Measurements from ENCODE around the gene FBXW11.

The FBXW11 gene

DNA sequence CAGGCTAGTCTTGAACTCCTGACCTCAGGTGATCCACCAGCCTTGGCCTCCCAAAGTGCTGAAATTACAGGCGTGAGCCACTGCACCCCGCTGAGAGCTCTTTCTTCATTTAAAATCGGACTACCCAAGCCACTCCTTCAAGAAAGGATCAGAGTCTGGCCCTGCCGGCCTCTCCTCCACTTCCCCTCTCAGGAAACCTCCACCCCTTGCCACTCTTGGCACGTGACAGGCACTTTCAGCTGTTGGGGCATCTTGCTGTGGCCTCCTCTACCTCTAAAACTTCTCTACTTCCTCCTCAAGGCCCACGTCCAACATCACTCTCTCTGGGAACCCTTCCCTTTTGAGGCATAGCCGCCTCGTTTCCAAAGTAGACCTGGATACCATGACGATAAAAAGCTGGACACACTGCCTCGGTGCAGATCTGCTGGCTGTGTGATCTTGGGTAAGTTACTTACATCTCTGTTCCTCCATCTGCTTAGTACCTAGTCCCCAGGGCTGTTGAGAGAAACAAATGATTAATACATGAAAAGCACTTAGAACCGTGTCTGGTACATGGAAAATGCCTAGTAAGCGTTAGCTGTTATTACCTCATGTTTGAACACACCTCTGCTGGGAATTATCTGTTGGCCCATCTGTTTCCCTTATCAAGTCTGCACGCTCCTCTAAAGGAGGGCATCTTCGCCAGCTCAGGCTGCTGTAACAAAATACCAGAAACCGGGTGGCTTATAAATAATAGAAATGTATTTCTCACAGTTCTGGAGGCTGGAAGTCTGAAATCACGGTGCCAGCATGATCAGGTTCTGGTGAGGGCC, 165.5 kb downstream of the FBXW11 start:
- no peak for DNase-seq (ENCODE audit: low read depth)

DNA sequence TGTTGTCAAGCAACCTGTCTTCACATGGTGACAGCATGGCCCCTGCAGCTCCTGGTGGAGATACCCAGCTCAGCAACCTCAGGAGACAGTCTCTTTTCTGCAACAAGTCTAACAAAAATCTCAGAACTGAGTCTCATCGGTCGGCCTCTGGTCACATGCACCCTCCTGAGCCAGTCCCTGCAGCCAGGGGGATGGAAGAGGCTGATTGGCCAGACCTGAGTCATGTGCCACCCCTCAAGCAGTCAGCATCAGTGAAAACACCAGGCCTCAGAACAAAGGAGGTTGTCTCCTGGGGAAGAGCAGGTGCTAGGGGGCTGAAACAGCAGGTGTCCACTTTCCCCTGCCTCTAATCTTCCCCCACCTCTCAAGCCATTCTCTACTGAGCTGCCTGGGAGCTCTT, 166.4 kb downstream of the FBXW11 start:
- DNase-seq (ENCODE audit: low read depth), result no peak

DNA sequence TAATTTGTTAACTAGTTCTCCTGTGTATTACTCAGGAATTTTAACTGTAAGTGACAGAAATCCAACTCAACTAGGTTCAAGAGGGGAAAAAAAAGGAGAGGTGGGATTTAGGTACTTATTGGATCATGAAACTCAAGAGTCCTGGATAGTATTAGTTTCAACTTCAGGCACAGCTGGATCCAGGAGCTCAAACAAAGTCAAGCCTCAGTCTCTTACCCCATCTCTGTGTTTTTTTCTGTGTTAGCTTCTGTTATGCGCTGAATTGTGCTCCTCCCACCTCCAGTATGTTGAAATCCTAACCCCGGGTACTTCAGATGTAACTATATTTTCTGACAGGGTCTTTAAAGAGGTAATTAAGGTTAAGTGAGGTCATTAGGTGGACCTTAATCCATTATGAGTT, 167.3 kb downstream of the FBXW11 start:
- DNase-seq (ENCODE audit: low read depth), result no peak

DNA sequence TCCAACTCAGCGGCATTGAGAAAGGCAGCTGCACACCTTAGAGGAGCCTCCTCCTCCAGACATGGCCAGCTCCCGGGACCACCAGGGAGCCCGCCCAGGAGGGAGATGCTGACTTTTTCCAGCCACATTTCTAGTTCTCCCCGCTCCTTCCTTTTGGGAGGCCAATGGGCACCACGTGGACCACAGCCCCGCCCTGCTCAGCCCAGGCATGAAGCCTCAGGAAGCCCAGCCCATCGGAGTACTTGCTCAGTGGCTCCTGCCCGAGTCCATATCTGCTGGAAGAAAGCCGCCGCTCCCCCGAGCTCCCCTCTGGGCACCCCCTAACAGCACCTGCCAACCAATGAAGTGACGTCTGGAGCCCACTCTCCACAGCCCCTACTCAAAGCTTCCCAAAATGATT, 168.4 kb downstream of the FBXW11 start:
- no peak for DNase-seq (ENCODE audit: low read depth)

DNA sequence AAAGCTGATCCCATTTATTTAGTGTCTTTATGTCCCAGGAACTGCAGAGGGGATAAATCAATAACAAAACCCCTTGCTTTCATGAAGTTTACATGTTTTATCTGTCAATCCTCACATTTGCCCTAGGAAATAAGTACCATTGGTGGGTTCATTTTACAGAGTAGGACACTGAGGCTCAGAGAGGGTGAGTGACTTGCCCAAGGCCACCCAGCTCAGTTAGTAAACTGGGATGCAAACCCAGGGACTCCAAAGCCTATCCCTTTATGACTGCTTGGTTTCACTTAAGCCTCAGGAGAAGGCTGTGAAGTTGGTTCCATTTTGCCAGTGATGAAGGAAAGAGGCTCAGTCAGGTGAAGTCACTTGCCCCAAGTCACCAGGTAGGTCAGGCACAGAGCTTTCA, 168.9 kb downstream of the FBXW11 start:
- DNase-seq (ENCODE audit: low read depth), result no peak

DNA sequence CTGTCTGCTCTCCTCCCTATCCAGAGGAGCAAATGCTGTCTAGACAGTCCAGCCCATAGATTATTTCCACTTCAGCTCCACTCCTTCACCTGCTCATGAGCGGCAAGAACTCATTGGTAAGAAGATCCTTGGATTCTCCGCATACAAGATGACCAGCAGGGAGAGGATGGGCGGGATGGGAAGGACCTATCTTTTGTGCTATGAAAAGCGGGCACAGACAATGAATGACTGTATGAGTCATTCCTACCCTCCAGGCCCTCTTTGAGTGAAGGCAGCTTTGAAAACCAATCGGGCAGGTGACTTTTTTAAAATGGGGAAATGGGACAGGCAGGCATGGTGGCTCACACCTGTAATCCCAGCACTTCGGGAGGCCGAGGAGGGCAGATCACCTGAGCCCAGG, 171.4 kb downstream of the FBXW11 start:
- no peak for DNase-seq (ENCODE audit: low read depth)

DNA sequence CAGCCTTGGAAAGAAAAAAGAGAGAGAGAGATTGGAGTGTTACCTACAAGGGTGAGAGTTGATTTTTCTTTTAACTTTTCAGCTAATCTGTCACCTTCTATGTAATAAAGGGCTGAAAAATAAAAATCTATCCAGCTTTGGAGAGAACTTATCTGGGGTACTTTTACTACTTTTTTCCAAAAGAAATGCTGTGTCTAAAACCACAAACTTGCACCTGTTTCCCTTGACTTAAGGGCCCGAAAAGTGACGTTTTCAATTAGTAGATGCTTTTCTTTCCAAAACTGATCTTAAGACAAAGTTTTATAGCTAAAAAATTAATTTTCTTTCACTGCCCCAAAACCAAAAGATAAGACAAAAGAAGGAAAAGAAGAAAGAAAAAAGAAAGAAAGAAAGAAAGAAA, 172.0 kb downstream of the FBXW11 start:
- DNase-seq (ENCODE audit: low read depth), result no peak

DNA sequence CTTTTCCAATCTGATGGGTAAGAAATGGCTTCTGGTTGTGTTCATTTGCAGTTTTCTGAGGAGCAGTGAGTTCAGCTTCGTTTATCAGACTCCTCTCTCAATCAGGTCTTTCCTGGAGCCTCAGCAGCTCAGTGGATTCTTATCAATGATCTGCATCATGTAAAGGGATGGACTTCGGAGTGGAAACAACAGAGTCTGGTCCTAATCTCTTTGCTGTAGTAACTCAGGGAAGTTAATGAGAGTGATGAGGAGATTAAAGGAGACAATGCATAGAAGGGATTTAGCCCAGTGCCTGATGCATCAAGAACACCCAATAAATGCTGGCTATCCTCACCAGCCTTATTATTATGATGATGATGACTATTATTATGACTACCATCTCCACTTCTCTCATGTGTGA, 173.7 kb downstream of the FBXW11 start:
- DNase-seq (ENCODE audit: low read depth), result no peak

DNA sequence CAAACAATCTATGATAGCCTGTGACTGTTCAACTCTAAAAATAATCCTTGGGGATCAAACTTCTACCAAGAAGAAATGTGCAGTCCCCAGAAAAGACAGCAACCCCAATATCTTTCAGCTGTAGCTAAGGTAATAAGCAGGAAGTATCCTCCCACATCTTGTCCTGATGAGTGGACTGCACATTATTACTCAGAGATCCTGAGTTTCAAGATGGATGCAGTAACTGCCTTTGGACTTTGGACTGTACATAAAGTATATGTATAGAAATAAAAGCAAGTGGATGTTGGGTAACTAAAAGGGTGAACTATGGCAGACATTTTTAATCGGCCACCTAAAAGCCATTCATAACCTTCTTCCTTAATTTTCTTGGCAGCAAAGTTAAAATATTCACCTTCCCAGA, 175.8 kb downstream of the FBXW11 start:
- DNase-seq (ENCODE audit: low read depth), result no peak

DNA sequence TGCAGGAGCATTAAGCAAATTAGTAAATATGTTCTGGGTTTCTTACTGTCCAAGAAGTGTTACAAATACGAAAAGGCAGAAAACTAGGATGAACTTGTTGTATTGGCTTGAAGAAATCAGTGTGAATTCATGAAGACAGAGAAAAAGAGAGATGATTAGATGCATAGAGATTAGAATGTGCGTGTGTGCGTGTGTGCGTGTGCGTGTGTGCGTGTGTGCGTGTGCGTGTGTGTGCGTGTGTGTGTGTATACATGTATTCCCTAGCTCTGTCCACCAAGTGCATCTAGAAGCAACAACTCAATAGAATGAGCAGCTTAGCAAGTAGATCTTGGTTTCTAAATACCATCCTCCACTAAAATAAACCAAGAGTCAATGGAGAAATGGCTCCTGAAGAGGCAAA, 179.3 kb downstream of the FBXW11 start:
- no peak for DNase-seq (ENCODE audit: low read depth)

DNA sequence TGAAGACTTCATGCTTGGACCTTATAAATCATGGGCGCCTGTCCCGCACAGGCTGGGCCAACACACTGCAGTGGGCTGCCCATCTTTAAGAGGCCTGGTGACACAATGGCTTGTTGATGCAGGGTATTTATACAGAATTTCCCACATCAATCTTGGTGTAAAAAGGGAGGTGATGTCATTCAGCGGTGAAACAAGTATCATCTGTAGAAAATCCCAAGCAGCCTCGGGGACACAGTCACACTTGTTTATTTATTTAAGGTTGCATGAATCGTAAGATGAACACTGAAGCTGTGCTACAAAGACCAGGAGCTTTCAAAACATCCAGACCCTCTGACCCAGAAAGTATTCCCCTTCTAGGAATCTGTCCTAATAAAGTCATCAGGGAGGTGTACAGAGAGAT, 180.3 kb downstream of the FBXW11 start:
- DNase-seq (ENCODE audit: low read depth), result no peak

DNA sequence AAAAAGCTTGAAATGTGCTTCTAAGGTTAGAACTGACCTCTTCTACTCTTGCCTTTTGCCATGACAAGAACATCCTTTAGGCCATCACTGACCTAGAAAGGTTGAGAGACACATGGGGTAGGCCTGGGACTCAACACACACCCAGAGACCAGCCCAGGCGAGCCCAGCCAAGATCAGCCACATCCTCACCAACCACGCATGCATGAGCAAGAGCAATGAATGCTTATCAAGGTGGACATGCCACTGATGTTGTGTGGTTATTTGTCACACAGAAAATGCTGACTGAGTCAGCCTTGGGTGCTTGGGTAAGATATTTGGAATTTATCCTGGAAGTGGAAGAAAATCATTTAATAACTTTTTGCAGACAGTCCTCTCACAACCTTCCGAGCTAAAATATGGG, 181.4 kb downstream of the FBXW11 start:
- no peak for DNase-seq (ENCODE audit: low read depth)

DNA sequence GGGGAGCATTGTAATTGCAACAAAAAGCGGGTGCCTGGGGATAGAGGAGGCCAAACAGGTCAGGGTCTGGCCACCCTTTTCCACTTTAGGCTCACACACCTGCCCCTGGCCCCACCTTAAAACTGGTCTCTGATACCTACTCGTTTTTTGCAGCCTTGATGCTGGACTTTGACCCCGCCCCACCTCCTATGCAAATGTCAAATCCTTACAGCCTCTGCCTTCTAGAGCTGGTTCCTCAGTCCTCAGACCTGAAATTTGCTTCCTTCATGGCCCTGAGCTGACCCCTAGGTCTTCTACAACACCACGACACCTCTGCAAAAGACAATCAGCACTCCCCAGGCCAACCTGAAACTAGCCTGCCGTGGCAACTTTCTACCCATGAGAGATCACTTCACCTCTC, 183.2 kb downstream of the FBXW11 start:
- DNase-seq (ENCODE audit: low read depth), result no peak

DNA sequence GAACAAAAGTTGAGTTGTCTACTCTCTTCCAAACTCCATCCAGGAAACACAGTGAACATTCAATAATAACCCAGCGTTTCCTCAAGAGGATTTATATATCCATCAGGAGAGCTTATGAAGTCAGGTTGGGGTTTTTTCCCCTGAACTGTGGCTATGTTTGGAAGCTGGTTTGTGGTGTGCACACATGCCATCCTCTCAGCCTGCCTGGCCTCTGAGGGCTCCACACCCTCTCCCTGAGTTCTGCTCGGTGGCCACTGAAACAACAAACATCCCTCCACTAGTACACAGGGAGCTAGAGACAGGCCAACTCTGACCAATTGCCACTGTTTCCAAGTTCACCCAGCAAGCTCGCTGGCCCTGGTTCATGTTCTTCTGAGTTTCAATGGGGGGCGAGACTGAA, 185.2 kb downstream of the FBXW11 start:
- DNase-seq (ENCODE audit: low read depth), result no peak

DNA sequence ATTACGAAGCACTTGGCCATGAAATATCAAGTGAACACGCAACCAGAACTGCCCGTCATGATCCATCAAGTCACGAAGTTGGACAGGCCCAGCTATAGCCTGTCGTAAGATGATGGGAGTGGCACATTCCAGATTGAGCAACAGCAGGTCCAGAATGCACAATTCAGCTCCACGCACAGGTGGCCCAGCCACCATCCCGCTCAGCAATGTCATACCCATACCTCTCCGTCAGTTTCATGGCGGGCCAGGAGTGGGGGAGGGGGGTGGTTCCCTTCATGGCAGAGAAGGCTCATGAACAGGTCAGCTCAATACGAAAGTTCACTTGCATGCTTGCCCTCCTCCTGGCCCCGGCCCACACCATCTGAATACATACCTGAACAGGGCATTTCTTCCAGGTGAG, 185.9 kb downstream of the FBXW11 start:
- DNase-seq (ENCODE audit: low read depth), result no peak

DNA sequence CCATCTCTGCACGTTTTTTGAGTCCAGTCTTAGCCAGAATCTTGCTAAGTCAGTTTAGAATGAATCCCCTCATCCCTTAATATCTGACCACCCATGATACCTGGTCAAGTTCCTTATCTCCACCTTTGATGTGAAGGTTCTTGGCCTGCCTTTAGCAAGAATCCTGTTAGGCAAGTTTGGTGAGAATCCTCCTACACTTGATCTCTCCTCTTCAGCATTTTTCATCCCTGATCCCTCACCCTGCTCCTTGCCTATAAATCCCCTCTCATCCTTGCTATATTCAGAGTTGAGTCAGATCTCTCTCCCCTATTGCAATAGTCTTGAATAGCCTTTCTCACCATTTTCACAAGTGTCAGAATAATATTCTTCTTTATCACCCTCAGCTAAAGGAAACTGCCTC, 189.8 kb downstream of the FBXW11 start:
- no peak for DNase-seq (ENCODE audit: low read depth)

DNA sequence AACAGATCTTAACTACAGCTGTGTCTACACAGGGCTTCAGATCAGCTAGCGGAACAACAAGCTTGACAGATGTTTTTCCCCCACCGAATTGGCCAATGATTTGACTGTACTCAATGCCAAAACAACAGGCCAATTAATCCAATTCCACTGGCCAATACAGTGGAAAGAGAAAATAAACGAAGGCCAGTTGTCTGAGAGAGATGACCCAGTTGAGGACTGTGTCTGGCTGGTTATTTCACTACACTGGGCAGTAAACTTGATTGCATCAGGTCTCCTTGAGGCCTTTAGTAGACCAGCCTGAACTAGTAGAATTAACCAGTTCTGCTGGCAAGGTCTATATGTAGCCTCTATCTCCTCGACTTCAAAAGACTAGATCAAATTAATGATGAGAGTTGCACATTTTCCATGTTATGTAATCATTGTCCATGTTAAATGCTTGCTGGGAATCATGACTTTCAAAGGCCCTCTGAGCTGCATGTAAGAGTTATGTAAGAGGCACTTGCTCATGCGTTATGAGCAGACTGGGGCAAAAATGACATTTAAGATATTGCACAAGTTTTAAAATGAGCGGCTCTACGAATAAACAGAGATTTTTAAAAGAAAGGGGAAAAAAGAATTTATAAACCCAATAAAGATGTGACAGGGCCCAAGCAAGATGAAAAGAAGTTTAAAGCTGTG, 192.5 kb downstream of the FBXW11 start:
- no peak for DNase-seq (ENCODE audit: low read depth)

DNA sequence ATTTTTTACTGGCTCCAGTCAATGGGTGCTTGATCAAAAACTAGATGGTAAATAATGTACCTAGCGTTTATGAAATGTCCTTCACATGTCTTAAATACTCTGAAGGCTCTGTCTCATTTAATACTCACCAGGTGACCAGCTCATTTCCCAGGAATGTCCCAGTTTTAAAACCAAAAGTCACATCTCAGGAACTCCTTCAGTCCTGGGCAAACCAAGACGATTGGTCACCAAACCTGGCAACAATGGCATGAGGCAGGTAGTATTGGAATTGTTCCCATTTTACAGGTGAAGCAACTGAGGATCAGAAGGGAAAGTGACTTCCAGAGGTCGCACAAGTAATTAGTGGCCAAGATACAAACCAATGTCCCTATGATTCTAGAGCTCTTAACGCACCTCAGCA, 193.2 kb downstream of the FBXW11 start:
- no peak for DNase-seq (ENCODE audit: low read depth)

All from stimulated activated CD4-positive, alpha-beta T cell treated with anti-CD3 and anti-CD28 coated beads, Interleukin-2, amount 100 ng/mL, for 4 hours (primary cell).